CD4-positive, alpha-beta T cell treated with Interleukin-17A for 4 hours (primary cell): ENCODE data around the gene MALT1.
A peak's percentile ranks its signal among the peaks of the same experiment; 100 is the strongest.
"Not testable (repeated sequence)": the region's sequence is repeated elsewhere in the genome, so short reads cannot be mapped to it uniquely, and the experiment has no call there.

Experiments
- DNase-seq: peaks from one replicate; pipeline ENCODE4 v3.0.0-alpha.2; 2020; ENCODE audit warnings: mixed read lengths

The MALT1 gene

DNA sequence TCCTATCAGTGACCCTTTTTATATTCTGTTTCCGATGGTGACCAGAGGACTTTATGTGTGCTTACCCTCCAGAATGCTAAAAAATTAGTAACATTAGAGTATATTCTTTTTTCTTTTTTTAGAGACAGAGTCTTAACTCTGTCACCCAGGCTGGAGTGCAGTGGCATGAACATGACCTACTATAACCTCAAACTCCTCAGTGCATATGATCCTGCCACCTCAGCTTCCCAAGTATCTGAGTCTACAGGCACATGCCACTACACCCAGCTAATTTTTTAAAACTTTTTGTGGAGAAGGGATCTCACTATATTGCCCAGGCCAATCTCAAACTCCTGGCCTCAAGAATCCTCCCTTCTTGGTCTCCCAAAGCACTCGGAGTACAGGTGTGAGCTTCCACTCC is 74.6 kb downstream of the MALT1 start:
- DNase-seq: no peak

DNA sequence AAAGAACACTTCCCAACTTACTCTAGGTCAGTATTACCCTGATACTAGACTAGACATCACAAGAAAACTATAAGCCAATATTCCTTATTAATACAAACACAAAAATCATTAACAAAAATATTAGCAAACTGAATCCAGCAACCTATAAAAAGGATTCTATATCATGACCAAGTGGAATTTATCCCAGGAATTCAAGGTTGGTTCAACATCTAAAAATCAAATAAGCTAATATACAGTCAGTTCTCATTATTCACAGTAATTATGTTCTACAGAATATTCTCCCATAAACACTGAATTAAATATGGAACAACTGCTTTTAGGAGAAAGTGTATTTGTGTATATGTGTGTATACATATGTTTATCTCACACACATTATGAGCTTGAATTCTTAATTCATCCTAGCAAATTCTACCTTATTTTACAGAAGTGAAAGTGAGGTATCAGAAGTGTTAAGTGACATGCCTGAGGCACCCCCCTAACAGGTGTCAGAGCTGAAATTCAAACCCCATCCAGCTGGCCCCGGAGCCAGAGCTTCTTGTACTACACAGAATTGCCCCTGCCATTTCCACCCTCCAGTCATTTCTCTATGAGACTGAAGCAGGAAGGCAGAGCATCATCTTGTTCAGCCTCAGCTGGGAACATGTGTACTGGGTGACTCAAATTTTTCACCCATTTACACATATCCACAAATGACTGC is 77.8 kb downstream of the MALT1 start:
- no peak for DNase-seq

DNA sequence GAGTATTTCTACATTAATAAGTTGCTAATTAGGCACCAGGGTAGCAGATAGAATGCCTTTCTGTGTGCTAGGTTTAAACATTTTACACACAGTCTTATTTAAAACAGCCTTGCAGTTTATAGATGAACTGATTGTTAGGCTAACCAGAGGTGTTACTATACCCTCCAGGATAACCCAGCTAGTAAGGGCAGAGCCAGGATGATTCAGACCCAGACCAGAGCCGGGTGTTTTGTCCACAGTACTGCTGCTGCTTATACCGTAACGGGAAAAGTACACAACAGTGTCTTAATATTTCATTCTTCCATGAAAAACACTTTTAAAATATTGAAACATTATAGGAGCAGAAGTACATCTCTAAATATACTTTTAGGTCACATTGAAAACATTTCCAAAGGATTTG is 82.7 kb downstream of the MALT1 start:
- DNase-seq: no peak

DNA sequence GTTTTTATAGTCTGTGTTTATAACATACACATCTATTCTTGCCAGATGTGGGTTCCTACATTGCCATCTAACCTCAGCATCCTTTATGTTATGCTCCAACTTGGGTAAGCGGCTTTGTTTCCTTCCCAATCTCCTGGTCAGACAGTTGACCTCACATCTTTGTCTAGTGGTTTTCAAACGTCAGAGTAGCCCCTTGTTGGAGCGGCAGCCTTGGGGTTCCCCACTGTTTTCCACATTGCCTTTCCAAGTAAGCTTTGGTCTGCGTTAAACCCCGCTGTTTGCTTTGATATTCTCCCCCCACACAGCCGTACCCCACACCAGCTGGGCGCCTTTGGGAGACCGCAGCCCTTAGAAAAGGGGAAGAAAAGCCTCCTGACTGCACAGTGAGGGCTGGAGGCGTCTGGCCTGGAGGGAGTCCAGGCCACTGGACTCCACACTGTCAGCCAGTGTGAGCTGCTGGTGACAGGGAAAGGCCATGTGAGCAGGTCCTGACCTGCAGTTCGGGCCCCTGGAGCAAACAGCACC is 83.3 kb downstream of the MALT1 start:
- no peak for DNase-seq

DNA sequence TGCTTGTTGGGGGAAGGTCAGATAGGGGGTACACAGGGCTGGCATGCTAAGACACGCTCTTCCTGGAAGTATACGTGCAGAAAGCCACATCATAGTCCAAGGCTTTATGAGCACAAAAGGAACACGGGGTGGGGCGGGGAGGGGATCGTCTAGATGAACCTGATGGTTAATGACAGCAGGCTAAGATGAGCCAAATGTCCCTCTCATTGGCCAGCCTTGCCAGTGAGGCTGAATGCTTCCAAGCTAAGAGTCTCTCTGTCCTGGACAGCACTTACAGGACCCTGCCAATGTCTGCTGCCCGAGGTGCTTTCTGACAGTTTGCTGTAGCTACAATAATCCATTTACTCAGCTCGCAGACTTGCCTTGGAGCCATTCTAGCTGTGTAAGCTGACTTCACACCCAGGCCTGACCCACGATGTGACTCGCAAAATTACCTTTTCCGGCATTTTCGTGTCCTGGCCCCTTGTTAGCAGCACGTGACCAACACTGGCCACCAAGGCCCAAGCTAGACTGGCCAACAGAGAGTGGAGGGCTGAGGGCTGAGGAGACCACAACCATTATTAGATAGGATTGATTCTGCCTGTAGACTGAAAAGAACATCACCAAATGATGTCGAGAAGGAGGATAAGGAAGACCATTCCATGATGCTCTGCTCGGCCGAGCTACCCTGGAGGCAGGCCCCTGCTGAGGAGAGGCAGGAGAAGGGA is 84.2 kb downstream of the MALT1 start:
- DNase-seq: peak; percentile 41

DNA sequence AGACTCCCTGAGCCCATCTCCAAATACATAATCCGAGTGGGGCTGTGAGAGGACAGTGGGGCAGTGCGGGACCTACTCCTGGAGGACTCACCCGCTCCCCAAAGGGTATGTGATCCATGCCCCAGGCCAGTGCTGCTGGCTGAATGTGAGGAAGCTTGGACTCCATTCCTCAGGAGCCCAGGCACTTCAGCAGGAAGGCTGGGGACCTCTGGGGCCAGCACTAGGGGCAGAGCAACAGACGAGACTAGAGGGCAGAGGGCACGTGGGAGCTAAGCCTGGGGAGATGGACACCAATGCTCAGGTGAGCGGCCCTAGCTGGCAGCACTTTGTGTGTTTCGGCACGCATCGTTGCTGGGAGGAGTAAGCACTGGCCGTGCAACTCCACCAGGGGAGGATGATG is 84.9 kb downstream of the MALT1 start:
- DNase-seq: no peak

DNA sequence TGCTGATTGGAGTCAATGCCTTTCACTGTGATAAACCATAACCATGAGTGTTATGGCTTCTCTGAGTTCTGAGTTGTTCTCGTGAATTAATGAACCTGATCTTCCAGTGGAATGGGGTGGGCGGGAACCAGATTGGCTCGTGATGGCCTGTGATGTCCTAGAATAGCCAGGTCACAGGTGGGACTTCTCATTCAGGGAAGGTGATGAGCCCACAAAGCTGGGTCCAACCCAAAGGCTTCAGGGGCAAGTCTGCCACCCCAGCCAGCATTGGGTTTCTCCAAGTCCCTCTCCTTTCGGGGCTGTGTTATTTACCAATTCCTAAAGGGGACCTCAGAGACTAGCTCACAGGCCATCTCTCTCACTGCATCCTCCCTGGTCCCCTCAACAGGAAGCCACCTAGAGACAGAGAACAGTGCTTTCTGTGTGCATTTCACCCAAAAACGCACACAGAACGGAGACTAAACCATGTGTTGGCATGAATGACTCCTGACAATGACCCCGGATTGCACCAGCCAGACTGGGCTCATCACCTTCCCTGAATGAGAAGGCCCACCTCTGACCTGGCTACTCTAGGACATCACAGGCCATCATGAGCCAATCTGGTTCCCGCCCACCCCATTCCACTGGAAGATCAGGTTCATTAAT is 85.5 kb downstream of the MALT1 start:
- no peak for DNase-seq

DNA sequence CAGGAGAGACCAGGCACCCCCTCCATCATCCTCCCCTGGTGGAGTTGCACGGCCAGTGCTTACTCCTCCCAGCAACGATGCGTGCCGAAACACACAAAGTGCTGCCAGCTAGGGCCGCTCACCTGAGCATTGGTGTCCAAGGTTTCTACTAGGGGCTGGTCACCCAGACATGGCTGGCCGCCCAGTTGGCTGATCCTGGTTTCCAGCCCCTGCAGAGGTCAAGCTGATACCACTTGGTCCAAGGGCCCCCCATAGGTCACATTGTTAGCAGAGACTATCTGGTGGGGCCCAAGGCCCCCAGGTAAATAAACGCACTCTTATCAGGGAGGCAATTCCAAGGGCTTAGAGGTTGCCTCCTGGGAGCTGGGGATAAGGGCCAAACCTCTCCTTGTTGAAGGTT is 86.1 kb downstream of the MALT1 start:
- not testable (repeated sequence) for DNase-seq

DNA sequence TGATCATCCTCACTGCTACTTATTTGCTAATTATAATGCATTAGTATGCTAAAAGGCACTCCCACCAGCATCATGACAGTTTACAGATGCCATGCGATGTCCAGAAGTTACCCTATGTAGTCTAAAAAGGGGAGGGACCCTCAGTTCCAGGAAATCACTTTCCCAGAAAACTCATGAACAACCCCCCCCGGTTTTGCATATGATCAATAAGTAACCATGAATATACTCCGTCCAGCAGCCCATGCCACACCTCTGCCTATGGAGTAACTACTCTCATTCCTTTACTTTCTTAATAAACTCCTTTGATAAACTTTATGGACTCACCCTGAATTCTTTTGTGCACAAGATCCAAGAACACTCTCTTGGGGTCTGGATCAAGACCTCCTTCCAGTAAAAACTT is 86.8 kb downstream of the MALT1 start:
- no peak for DNase-seq

DNA sequence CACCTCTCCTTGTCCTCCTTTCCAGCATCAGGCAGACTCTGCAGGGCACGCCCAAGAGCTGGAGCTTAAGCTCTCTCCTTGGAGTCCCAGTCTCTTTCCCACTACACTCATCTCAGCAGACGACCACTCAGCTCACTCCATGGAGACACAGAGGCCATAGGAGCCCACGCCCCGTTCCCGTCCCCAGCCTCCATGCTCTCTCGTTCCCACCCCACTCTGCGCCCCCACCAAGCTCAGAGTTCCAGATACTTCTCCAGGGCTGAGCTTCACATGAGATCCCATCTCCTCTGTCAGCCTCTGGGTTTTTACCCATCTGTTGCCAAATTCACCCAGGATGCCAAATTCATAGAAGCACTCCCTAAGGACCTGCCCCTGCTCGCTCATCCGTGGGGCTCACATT is 87.3 kb downstream of the MALT1 start:
- DNase-seq: no peak

DNA sequence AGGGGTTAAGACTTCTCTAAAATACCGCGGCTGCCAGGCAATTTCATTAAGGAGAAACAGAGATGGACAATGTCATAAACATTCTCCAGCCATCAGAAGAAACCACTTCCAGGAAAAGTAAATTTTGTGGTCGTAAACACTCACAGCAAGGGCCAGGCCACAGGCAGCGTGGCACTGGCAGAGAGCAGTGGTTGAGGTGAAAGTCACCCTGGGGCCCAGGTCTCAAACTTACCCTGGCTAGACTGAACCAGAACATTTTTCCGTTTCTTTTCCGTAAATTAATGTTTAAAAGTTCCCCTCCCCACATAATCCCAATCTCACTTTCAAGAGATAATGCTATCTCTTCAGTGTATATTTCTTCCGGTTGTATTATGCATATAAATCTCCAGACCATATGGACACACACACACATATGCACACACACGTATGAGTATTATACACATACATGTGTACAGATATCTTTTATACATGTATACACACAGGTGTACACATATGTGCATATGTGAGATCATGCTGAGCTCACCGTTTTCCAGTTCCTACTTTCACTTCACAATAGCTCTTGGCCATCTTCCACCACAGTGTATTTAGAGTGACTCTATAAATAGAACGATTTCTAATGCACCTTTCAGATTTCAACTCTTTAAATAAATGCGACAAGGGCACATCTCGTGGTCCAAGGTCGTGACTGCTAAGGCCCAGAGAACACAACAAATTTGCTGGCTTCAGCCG is 90.1 kb downstream of the MALT1 start:
- no peak for DNase-seq

DNA sequence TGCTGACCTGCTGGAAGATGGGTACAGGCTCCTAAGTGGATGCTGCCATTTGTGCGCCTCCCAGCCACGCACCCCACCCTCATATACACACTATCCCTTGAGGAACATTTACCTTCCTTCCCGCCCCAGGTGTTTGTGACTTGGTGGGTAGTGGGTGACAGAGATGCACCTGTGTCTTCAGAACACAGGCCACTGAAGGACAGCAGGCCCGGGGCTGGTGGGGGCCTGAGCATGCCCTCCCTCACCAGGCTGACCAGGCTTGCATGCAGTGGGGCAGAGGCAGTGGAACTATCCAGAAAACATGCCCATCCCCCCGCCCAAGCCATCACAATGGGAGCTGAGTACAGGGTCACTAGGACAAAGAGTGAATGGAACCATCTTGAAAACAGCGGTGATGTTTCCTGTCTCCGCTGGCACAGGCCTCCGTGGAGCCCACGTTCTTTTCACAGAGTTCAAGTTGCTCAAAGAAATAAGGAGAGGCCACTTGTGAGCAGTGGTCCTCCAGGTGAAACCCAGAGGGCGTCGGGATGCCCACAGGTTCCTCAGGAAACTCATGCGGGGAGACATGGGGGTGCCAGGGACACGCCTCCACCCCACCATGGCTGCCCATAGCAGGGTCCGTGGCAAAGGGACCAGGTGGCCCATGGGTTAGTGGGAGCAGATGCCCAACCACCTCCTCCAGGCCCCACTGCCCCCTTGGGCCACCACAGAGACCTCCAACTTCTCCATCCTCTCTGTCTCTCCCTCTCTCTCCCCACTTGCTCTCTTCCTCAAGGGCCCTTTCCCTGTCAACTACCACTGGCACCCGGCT is 90.9 kb downstream of the MALT1 start:
- no peak for DNase-seq

DNA sequence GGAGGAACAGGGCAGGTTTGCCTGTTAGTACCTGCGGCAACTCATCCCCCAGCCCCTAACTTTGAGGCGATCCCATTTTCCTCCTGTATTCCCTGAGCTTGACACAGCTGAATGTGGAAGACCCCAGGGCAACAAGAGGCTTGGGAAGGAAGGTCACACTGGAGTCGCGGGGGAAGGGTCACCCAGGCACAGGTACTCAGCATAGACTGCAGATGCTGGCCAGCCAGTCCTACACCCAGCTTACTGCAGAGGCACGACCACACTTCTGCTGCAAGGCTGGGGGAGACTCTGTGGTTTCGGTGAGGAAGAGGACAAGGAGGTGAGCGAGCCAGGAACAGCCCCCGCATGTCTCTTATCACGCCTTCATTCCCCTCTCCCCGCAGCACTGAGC is 91.5 kb downstream of the MALT1 start:
- no peak for DNase-seq

DNA sequence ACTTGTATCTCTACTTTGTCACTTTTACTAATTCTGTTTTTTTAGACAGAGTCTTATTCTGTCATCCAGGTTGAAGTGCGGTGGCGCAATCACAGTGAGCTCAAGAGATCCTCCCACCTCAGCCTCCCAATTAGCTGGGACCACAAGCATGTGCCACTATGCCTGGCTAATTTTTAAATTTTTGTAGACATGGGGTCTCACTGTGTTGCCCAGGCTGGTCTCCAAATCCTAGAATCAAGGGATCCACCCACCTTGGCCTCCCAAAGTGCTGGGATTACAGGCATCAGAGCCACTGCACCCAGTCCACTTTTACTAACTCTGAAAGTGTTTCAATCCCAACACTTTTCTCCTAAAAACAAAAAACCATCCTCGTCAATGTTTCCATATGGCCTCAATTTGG is 94.9 kb downstream of the MALT1 start:
- DNase-seq: no peak

DNA sequence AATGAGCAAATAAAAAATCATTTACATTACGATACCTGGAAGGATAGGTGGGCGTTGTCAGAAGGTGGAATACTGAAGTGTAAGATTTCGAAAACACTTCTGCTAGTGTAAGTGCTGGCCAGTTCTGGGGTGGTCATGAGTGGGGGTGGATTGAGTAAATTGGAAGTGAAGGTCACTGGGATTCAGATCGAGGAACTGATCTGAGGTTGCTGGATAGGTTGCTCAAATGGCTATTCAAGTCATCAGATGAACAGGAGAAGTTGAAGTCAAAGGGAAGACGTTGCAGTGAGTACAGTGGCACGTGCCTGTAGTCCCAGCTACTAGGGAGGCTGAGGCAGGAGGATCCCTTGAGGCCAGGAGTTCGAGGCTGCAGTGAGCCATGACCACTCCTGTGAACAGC is 95.7 kb downstream of the MALT1 start:
- DNase-seq: no peak

DNA sequence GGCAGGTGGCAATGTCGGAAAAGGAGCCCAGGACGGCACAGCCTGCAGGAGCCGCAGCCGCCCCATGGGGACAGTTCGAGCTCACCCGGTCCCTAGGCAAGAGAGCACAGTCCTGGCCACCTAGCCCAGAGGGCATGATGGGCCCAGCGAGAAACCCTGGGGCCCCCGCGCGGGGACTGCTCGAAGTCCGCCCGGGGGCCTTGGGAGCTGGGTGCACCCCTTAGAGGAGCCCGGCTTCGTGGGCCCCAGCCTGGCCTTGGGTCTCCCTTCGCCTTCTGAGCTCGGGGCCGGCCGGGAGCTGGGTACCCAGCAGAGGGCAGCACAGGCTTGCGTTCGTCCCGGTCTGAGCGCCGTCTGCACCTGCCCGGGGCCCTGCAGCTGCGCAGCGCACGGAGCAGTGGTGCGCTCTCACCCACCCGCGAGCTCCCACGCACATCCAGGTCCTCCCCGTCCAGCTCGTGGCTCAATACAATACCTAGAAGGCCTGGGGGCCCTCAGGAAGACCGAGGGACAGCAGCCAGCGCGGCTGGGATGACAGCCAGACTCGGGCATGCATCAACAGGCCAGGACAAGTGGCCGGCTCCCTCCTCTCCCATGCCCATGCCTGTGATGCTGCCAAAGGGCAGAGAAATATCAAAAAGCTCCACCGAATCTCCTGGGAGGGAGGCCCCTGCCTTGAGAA is 97.2 kb downstream of the MALT1 start:
- peak; percentile 75 for DNase-seq

DNA sequence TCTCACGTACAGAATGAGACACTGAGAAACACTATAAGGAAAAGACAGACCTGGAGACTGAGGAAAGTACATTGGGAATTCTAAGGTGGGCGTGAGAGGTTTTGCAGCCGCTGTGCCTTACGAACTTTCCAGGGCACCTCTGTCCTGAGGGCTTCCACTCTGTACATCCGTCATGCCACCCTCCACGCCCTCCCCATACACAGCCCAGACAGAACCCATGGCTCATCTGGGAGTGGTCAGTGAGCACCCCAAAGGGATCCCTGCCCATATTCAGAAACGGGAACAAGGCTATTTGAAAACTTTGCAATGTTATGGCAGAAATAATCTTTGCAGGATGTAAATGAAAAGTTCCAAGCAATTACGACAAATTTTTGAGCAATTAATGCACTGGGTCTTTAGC is 98.1 kb downstream of the MALT1 start:
- DNase-seq: no peak

DNA sequence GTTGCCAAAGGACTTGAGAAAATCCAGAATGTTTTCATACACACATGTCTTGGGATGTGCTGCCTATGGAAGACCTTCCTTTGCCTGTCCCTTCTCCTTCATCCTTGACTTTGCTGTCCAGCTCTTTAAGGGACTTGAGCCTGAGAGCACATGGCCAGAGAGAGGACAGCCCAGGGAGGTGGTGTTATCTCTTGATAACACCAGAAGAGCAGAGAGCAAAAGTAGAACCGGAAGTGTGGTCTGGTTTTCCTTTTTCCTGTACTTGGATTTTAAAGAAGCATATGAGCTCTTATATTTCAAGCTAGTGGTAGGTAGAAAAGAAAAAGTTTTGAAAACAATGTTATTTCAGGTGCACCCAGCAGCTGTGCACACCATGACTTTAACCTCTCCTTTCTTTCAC is 99.3 kb downstream of the MALT1 start:
- DNase-seq: no peak

DNA sequence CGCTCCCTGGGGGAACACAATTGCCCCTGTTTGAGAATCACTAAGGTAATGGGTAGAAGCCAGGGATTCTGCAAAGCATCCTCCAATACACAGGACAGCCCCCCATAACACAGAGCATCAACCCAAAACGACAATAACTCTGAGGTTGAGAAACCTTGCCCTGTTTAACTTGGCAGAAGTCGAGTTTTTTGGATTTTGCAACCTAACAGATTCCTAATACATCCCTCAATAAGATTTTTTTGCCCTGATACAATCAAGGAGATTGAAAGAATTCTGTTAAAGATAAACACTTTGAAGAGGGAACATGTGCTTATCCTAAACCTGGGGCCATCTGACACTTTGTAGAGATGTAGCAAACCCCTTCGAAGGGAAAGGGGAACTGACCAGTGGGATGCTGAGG is 100.9 kb downstream of the MALT1 start:
- DNase-seq: no peak

DNA sequence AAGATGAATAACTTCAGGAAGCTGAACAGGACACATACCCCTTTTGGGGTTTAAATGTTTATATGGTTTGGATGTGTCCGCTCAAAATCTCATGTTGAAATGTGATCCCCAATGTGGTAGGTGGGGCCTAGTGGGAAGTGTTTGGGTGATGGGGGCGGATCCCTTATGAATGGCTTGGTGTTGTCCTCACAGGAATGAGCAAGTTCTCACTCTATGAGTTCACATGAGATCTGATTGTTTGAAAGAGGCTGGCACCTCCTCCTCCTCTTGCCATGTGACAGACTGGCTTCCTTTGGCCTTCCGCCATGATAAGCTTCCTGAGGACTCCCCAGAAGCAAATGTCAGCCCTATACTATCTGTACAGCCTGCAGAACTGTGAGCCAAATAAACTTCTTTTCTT is 104.8 kb downstream of the MALT1 start:
- DNase-seq: no peak

DNA sequence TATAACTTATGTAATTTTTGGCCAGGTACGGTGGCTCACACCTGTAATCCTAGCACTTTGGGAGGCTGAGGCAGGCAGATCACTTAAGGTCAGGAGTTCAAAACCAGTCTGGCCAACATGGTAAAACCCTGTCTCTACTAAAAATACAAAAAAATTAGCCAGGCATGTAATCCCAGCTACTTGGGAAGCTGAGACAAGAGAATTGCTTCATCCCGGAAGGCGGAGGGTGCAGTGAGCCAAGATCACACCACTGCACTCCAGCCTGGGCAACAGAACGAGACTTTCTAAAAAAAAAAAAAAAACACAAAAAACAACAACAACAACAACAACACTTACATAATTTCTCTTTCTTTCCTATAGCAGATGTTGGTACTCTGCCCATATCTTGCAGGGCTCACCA is 105.3 kb downstream of the MALT1 start:
- not testable (repeated sequence) for DNase-seq

DNA sequence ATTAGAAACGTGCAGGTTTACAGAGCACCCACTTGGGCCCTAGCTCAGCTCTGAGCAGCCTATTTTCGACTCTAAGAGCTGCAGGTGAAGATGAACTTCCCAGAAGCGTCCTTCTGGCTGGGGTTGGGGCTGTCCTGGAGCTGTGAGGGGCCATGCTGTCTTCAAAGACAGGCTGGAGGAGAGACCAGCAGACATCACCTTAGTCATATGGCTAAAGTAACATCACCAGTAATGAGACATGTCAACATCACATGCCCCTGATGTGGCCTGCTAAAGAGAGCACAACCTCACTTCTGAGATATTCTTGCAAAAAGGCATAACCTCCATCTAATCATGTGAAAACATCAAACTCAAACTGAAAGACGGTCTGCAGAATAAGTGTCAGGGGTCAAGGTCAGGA is 106.2 kb downstream of the MALT1 start:
- no peak for DNase-seq
